Measurements from ENCODE around the gene NME9. TPM values are rescaled to one million over a fixed set of nuclear protein-coding genes. Genes with fewer than 3 reads are reported as not detected.

NME9 gene
- total RNA-seq, 1 experiment from 2014 or later: 0.57 TPM

DNA sequence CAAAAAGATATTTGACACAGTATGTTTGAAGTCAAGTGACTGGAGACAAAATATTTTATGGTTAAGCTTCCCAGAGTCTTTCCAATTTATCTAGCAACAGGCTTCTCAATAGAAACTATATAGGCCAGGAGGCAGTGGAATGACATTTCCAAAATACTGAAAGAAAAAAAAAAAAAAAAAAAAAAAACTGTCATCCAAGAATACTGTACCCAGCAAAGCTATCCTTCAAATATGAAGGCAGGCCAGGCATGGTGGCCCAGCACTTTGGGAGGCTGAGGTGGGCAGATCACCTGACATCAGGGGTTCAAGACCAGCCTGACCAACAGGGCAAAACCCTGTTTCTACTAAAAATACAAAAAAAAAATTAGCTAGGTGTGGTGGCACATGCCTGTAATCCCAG lies 20.9 kb downstream of the NME9 start:
- in situ Hi-C loops (cut with HindIII; ENCODE audit: low pct_unique_long_range_greater_than_20kb, low sequenced_read_pairs): no loop called here
- DNase-seq (ENCODE audit: low read depth): no peak

DNA sequence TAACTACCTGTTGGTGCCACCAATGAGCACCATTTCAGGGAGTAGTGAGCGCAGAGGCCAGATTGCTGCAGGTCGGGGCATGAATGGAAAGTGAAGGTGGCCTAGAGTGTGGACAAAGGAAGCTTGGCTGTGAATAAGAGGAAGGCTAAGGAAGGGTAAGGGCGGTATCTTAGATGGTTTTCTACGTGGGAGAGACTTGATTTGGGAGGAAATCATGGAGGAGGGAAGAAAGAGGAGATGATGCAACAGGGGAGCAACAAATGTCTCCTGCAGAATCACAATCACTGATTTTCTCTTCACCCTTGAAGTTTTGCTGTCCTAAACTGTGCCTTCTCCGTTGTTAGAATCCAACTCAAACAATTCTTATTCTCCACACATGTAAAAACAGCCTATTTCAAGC lies 21.8 kb downstream of the NME9 start:
- in situ Hi-C loops (cut with HindIII; ENCODE audit: low pct_unique_long_range_greater_than_20kb, low sequenced_read_pairs): no loop called here
- no peak for DNase-seq (ENCODE audit: low read depth)

DNA sequence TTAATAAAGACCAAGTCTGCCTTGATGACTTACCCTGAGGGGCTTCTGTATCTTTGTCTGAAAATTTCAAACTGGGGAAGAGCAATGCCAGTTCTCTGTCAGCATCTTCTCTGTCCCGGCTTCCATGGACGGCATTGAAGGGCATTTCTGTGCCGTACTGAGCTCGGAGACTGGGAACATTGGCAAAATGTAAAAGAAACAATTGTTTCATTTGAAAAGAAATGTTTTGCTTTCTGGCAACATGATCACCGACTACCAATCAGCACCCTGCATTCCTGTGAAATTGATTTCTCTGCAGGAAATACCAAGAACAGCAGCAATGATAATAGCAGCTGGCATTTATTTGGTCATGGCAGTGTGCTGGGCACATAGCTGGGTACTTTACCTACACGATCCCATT lies 26.2 kb downstream of the NME9 start:
- DNase-seq (ENCODE audit: low read depth): no peak
- in situ Hi-C loops (cut with HindIII; ENCODE audit: low pct_unique_long_range_greater_than_20kb, low sequenced_read_pairs): no loop called here

DNA sequence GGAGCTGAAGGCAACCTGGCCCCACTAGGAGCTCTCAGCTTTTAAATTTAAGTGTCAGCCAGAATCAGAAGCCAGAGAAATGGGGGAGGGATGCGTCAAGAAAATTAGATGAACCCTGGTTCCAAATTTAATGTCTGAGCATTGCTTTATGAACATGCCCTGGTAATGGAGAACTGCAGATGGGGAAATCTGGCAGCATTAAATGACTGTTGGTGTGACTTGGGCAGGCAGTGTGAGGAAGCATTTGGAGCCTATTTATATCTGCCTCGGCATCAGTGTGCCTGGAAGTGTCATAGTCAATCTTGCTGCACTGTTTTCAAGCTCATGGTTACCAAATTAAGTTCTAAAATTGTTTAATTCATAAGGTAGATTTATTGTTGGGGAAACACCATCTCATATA lies 29.0 kb downstream of the NME9 start:
- DNase-seq (ENCODE audit: low read depth): no peak
- in situ Hi-C loops (cut with HindIII; ENCODE audit: low pct_unique_long_range_greater_than_20kb, low sequenced_read_pairs): no loop called here

DNA sequence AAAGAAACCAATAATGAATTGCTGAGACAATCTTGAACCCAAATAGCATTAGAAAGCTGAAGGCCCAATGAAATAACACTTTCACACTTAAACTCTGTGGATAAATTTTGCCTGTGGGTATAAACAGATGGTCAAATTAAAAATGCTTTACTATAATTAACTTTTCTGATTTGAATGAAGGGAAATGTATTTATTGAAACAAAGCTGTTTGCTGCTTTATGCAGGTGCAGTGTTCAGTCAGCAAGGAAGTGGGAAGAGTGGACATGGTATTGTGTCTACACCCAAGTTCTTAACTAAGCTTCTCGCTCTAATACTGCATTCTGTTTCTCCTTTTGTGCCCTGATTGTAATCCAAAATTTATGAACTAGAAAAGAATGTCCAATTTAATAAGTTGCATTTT lies 31.8 kb downstream of the NME9 start:
- in situ Hi-C loops (cut with HindIII; ENCODE audit: low pct_unique_long_range_greater_than_20kb, low sequenced_read_pairs): no loop called here

DNA sequence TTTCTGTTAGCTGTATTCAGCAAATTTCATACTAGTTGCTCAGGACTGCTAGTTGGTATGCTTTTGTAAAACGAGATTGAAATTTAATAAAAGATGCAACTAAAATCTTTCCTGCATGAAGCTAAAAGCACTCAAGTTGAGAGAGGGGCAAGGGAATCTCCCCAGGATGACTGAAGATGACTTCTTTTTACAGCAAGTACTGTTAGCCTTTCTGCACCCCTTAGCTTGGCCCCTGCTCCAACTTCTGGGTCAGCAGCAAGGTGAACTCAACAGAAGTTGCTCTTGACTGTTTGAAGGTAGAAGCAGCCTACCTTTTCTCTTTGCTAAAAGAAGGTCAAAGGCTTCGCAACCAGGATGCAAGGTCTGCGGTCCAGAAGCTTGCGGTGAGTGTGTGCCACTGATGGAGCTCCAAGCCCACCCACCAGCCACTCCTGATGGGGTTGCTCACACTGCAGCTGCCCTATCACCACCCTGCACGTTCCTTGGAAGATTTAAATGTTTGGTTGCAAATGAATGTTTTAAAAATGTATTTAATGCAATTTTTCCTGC lies 32.5 kb downstream of the NME9 start:
- DNase-seq (ENCODE audit: low read depth): no peak
- in situ Hi-C loops (cut with HindIII; ENCODE audit: low pct_unique_long_range_greater_than_20kb, low sequenced_read_pairs): no loop called here

More for the DNA sequence above, 31.8 kb downstream of the NME9 start:
- no peak for DNase-seq (ENCODE audit: low read depth)

DNA sequence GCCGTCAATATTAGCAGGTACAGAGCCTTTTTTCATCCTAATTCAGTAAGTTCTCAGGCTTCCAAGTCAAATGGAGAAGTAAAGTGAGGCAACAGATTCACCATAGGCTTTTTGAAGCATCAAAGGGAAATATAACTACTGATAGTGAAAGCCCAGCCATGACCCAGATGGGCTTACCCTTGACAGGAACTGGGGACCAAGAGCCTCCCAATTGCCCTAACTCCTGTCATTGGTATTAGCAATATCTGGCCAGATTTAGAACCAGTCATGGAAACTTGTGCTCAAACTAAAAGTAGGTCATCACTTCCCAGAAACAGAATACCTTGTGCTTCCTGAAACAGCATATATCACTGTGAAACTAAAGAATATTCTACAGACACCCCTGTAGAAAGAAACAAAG lies 33.0 kb downstream of the NME9 start:
- DNase-seq (ENCODE audit: low read depth): no peak
- in situ Hi-C loops (cut with HindIII; ENCODE audit: low pct_unique_long_range_greater_than_20kb, low sequenced_read_pairs): no loop called here

DNA sequence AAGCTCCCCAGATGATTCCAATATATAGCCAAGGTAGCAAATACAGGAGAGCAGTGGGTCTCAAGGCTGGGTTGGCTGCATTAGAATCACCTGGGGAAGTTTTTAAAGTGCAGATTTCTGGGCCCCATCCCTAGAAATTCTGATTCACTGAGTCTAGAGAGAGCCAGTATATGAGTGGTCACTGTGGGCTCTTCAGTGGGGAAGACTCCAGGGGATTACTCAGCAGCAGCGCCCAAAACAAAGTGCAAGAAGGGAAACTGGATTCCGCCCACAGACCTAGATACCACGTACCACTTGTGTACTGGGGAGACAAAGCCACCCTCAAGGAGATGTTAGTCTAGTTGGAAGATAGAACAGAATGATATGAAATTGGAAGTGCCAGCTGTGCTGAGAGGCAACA lies 40.0 kb downstream of the NME9 start:
- no peak for DNase-seq (ENCODE audit: low read depth)
- in situ Hi-C loops (cut with HindIII; ENCODE audit: low pct_unique_long_range_greater_than_20kb, low sequenced_read_pairs): no loop called here

DNA sequence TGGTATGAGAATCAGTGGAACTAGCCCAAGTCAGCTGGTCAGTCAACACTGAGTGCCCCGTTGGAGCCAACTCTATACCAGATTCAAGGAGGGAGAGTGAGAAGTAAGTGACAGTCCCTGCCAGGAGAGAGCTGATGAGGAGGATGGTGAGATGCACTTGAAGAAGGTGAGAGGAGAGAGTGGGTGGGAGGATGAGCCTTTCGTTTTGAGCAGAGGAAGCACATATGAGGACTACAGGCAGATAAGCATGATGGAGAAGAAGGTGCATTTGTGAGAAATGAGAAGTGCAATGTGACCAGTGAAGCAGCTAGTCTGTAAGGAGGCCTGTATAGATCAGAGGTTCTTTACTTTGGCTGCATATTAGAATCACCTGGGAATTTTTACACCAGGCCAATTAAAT lies 40.4 kb downstream of the NME9 start:
- DNase-seq (ENCODE audit: low read depth): no peak
- in situ Hi-C loops (cut with HindIII; ENCODE audit: low pct_unique_long_range_greater_than_20kb, low sequenced_read_pairs): no loop called here

DNA sequence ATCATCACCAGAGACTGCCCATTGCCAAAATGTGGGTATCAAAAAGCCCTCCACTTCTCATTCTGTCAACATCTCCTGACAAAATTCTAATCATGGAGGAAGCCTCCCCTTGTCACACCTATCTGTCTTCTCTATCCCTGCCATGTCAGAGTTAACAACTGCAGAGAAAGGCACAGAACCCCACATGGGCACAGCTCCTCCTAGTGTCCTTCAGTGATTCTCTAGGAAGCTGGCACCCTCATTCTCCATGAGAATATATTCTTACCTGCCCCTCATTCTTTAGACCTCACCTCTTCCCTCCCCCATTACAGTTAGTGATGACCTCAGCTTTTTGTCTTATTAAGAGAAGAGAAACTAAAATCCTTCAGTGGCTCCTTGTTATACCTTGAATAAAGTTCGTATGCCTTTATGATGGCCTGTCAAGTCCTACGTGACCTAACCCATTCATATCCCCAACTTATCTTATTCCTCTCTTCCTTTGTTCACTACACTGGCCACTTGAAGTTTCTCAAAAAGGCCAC lies 44.6 kb downstream of the NME9 start:
- in situ Hi-C loops (cut with HindIII; ENCODE audit: low pct_unique_long_range_greater_than_20kb, low sequenced_read_pairs): no loop called here

DNA sequence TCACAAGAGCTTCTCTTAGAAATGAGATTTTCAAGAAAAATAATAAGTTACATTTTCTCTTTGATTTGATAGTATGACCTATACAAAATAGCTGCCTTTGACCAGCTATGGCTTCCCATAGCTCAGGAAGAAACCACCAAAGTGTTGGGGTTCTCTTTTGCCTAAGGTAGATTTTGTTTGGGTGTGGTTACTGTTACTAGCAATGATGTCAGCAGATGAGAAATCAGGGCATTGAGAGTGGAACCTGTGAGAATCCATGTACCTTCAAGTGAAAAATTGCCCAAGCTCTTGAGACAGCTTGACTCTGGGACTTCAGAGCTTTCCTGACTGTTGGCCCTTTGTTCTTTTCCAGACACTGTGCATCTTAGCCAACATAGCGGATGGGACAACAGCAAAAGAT lies 45.6 kb downstream of the NME9 start:
- DNase-seq (ENCODE audit: low read depth): no peak
- in situ Hi-C loops (cut with HindIII; ENCODE audit: low pct_unique_long_range_greater_than_20kb, low sequenced_read_pairs): no loop called here

More for the DNA sequence above, 44.6 kb downstream of the NME9 start:
- no peak for DNase-seq (ENCODE audit: low read depth)

DNA sequence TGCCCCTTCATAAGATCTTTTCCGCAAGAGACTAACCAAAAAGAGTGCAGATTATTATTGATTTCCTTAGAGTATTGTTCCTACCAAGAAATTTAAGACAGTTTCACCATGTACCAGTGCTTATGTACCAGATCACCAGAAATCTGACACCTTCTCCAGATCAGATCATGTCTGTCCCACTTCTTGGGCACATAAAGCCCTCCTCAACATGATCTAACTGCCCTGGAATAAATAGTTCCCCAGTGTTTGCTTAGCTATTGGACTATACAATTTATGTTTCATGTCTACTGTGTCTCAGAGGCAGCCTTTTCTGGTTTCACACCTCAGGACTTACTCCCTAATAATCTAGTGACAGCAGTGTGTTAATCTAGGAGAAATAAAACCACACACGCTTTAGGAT lies 46.8 kb downstream of the NME9 start:
- in situ Hi-C loops (cut with HindIII; ENCODE audit: low pct_unique_long_range_greater_than_20kb, low sequenced_read_pairs): no loop called here
- no peak for DNase-seq (ENCODE audit: low read depth)

DNA sequence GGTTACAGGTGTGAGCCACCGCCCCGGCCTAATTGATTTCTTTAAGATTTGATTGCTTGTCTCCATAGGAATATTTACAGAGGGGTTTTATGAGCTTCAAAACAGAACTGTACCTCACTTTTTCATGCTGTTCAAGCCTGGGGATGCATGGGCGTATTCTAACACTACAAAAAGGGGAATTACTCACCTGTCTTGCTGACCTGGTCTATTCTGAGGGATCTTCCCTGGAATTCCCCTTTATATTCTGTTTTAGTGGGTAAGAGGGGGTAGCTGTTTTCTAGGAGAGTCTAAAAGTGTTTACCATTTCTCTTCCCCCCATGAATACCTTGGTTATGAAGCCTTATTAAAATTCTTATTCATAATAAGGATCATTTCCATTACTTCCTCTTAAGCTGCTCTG lies 48.1 kb downstream of the NME9 start:
- DNase-seq (ENCODE audit: low read depth): no peak
- in situ Hi-C loops (cut with HindIII; ENCODE audit: low pct_unique_long_range_greater_than_20kb, low sequenced_read_pairs): no loop called here

DNA sequence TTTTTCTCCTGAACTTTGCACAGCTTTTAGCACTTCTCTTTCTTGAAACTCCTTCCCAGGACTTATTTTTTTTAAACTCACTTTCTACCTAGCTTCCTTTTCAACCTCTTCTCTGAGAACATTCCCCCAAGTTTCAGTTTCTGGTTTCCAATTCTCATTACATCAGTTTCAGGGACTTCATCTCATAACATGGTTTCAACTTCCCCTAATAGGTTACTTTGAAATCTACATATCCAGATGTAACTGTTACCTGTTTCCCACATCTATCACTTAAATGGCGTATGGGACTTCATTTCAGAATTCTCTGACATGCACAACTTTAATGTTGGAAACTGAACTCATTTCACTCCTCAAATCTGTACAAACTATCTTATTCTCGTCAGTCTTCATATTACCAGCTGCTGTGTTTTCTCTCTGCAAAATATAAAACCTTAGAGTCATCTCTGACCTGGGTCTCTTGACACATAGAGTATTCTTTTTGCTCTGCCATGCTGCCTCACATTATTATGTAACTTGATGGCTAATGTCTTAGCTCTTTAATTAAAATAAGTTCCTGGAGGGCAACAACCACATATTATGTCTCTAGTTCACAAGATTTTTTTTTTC lies 58.4 kb downstream of the NME9 start:
- no peak for DNase-seq (ENCODE audit: low read depth)
- in situ Hi-C loops (cut with HindIII; ENCODE audit: low pct_unique_long_range_greater_than_20kb, low sequenced_read_pairs): no loop called here

DNA sequence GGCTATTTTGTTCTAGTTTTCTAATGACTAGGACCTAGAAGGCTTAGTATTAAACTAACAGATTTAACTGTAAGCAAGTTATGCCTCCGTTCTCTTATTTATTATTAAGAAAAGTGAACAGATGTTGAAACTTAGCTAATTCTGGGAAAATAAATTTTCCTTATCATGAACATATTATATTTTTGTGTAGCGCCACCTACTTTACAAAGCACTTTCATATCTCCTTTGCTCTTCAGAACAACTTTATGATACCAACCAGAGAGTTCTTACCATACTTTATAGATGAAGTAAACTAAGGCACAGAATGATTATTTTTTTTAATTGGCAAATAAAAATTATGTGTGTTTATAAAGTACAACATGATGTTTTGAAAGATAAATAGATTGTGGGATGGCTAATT lies 59.4 kb downstream of the NME9 start:
- DNase-seq (ENCODE audit: low read depth): no peak
- in situ Hi-C loops (cut with HindIII; ENCODE audit: low pct_unique_long_range_greater_than_20kb, low sequenced_read_pairs): no loop called here

DNA sequence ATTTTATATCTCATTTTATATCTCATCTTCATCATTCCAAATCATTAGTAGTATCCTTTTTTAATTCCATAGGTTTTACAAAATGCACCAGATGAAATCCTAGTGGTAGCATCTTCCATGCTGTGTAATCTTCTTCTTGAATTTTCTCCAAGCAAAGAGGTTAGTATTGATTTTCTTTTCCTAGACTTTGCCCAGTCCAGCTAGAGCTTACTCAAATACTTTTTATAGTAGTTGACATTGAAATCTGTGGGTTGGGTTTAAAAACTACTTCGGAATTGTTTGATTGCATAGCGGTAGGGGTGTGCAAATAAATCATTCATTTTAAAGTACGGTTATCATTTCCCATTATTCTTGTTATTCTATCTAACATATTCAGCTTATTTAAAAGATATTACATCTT lies 62.6 kb downstream of the NME9 start:
- in situ Hi-C loops (cut with HindIII; ENCODE audit: low pct_unique_long_range_greater_than_20kb, low sequenced_read_pairs): no loop called here
- DNase-seq (ENCODE audit: low read depth): no peak

DNA sequence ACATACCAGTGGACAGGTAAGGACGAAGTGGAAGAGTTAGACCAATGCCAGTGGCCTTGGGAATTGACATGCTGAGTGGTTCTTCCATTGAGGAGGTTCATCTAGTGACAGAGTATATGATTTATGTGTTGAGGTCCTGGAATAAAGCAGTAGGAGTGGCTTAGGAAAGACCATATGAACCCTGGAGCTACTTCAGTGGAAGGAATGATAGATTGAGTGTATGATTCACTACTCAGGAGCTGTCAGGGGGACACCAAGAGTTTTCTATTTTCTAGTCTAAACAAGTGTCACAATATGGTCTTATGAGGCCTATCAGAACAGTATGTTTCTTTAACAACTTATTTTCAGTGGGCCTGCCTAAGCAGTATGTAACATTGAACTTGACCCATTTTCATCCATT lies 63.9 kb downstream of the NME9 start:
- DNase-seq (ENCODE audit: low read depth): no peak
- in situ Hi-C loops (cut with HindIII; ENCODE audit: low pct_unique_long_range_greater_than_20kb, low sequenced_read_pairs): no loop called here

DNA sequence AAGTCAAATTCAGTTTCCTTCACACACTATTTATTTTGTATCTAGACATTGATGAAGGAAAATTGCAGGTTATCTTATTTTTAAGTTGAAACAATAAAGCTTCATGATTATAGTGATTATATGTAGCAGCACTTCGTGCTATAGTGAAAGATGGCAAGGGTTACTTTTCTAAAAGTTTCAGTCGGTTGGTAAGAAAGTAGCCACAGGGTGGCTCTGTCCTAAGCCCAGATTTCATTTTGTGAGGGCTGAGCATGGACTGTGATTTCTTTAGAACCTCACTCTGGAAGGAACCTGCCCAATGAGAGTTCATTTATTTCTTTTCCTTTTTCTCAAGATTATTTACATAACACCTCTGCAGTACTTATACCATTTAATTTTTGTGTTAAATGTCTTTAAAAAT lies 66.5 kb downstream of the NME9 start:
- in situ Hi-C loops (cut with HindIII; ENCODE audit: low pct_unique_long_range_greater_than_20kb, low sequenced_read_pairs): no loop called here
- DNase-seq (ENCODE audit: low read depth): no peak

DNA sequence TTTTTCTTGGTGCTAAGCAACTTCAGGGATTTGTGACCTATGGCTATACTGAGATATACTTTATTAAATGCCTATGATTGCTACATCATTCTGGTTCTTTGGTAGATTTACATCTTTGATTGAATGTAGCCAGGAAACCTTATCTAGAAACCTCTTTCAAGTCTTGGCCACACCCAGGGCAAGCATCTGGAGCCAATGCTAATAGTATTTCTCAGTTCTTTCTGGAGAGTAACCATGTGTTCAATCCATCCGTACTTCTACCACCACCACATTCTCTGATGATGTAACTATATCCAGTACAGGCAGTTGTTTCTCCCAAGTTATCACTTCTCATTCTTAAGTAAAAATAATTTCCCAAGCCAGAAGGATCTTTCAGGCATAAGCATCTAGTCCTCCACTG lies 69.0 kb downstream of the NME9 start:
- in situ Hi-C loops (cut with HindIII; ENCODE audit: low pct_unique_long_range_greater_than_20kb, low sequenced_read_pairs): no loop called here
- DNase-seq (ENCODE audit: low read depth): no peak

DNA sequence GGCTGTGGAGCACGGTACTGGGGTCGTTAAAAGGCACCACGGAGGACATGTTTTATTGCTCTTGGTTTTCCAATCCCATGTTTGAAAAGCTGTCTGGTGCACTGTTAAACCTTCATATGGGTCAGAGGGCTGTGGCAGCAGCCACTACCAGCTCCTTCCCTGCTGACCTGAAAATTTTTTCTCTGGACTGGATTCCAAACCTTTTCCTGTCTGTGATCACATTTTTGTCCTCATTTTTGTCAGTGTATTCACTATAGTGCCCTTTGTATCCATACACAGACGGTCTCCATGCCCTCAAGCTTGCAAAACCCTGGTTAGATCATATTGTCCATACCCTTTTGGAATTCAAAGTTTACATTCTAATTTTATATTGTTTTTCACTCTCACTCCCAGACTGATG lies 70.5 kb downstream of the NME9 start:
- in situ Hi-C loops (cut with HindIII; ENCODE audit: low pct_unique_long_range_greater_than_20kb, low sequenced_read_pairs): no loop called here
- no peak for DNase-seq (ENCODE audit: low read depth)
